Measurements from ENCODE around the gene GUSB. TPM values are rescaled to one million over a fixed set of nuclear protein-coding genes. Genes with fewer than 3 reads are reported as not detected.

The GUSB gene
- total RNA-seq, 1 experiment from 2014 or later = 42.3 TPM

DNA sequence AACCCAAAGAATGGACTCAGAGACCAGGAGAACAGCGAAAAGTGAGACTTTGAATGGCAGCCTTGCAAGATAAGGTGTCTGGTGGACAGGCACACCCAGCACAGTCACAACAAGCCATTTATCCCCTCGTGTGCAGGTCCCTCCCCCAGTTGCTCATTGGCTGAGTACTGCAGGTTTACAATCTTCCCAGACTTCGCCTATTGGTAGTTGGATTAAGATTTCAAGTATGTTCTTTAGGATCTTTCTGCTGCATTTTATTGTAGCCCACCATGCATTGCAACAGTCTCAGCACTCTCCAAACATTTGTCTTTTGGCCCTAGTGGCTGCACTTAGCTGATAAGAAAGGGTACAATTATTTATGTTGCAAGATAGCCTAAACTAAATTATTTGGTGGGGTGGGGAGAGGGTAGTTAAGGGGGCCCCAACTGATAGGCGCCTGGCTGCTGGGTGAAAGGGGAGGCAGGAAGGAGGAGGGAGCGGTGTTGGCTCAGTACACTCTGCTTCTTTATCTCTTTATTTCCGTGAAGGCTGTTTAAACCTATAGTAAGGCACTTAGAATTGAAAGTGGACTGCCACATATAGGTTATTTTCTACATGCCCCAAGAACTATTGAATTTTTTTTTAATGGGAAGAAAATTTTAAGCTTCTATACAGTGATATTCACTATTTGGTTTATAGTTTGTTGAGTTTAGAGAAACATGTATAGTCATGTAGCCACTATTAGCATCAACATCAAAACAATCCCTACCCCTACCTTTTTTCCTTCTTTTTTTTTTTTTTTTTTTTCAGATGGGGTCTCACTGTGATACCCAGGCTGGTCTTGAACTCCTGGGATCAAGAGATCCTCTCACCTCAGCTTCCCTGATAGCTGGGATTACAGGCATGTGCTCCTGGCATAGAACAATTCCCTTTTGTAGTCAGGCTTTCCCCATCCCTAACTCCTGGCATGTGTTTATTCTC lies 54.2 kb downstream of the GUSB start:
- no peak overlapping the region for H3K4me3 Mint-ChIP-seq
- no peaks in the 10 kb centered on the region for H3K27me3 Mint-ChIP-seq (ENCODE audit: low read depth)
- H3K36me3 Mint-ChIP-seq = no peaks in the 10 kb centered on the region
- ChIA-PET POLR2A (interaction anchor here (0.6 kb wide), 1 partner anchor 12 kb away, joined by 12 read pairs; no protein-coding TSS in a partner anchor), CTCF (no interaction called here)
- peaks cover 8% of the 10 kb centered on the region for H3K4me1 Mint-ChIP-seq
- no peak overlapping the region; the same call in 1 of the 2 replicates for H3K27ac Mint-ChIP-seq
- TF ChIP-seq GRHL2 (CRISPR knock-in tag; IDR thresholded peaks at IDR 0.05; ENCODE audit: insufficient replicate concordance, severe bottlenecking) (no peak), GABPB1 (CRISPR knock-in tag; IDR thresholded peaks at IDR 0.05) (no peak), MYBL2 (CRISPR knock-in tag; IDR thresholded peaks at IDR 0.05) (no peak), NFATC4 (CRISPR knock-in tag; IDR thresholded peaks at IDR 0.05) (no peak), ZNF263 (CRISPR knock-in tag; IDR thresholded peaks at IDR 0.05; ENCODE audit: low read depth) (no peak), GTF2I (CRISPR knock-in tag; conservative IDR thresholded peaks at IDR 0.05) (no peak), KAT7 (CRISPR knock-in tag; IDR thresholded peaks at IDR 0.05; ENCODE audit: borderline replicate concordance) (no peak), TEAD4 (CRISPR knock-in tag; IDR thresholded peaks at IDR 0.05) (no peak), JUN (CRISPR knock-in tag; IDR thresholded peaks at IDR 0.05) (no peak), ZNF138 (CRISPR knock-in tag; conservative IDR thresholded peaks at IDR 0.05) (no peak), FOXP1 (CRISPR knock-in tag; IDR thresholded peaks at IDR 0.05; ENCODE audit: borderline replicate concordance) (no peak), ZBTB21 (CRISPR knock-in tag; IDR thresholded peaks at IDR 0.05; ENCODE audit: borderline replicate concordance) (no peak)
- TF ChIP-seq, protein P1, sequence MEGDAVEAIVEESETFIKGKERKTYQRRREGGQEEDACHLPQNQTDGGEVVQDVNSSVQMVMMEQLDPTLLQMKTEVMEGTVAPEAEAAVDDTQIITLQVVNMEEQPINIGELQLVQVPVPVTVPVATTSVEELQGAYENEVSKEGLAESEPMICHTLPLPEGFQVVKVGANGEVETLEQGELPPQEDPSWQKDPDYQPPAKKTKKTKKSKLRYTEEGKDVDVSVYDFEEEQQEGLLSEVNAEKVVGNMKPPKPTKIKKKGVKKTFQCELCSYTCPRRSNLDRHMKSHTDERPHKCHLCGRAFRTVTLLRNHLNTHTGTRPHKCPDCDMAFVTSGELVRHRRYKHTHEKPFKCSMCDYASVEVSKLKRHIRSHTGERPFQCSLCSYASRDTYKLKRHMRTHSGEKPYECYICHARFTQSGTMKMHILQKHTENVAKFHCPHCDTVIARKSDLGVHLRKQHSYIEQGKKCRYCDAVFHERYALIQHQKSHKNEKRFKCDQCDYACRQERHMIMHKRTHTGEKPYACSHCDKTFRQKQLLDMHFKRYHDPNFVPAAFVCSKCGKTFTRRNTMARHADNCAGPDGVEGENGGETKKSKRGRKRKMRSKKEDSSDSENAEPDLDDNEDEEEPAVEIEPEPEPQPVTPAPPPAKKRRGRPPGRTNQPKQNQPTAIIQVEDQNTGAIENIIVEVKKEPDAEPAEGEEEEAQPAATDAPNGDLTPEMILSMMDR (IDR thresholded peaks at IDR 0.05) = no peak
- TF ChIP-seq, protein P2, sequence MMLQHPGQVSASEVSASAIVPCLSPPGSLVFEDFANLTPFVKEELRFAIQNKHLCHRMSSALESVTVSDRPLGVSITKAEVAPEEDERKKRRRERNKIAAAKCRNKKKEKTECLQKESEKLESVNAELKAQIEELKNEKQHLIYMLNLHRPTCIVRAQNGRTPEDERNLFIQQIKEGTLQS (CRISPR knock-in tag; conservative IDR thresholded peaks at IDR 0.05) = no peak
- TF ChIP-seq, protein P3, sequence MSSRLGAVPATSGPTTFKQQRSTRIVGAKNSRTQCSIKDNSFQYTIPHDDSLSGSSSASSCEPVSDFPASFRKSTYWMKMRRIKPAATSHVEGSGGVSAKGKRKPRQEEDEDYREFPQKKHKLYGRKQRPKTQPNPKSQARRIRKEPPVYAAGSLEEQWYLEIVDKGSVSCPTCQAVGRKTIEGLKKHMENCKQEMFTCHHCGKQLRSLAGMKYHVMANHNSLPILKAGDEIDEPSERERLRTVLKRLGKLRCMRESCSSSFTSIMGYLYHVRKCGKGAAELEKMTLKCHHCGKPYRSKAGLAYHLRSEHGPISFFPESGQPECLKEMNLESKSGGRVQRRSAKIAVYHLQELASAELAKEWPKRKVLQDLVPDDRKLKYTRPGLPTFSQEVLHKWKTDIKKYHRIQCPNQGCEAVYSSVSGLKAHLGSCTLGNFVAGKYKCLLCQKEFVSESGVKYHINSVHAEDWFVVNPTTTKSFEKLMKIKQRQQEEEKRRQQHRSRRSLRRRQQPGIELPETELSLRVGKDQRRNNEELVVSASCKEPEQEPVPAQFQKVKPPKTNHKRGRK (CRISPR knock-in tag; IDR thresholded peaks at IDR 0.05; ENCODE audit: borderline replicate concordance) = no peak
- TF ChIP-seq, protein P4, sequence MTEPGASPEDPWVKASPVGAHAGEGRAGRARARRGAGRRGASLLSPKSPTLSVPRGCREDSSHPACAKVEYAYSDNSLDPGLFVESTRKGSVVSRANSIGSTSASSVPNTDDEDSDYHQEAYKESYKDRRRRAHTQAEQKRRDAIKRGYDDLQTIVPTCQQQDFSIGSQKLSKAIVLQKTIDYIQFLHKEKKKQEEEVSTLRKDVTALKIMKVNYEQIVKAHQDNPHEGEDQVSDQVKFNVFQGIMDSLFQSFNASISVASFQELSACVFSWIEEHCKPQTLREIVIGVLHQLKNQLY (CRISPR knock-in tag; IDR thresholded peaks at IDR 0.05) = no peak
- TF ChIP-seq, protein P5, sequence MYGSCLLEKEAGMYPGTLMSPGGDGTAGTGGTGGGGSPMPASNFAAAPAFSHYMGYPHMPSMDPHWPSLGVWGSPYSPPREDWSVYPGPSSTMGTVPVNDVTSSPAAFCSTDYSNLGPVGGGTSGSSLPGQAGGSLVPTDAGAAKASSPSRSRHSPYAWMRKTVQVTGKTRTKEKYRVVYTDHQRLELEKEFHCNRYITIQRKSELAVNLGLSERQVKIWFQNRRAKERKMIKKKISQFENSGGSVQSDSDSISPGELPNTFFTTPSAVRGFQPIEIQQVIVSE (CRISPR knock-in tag; IDR thresholded peaks at IDR 0.05; ENCODE audit: borderline replicate concordance) = no peak
- TF ChIP-seq, protein P6, sequence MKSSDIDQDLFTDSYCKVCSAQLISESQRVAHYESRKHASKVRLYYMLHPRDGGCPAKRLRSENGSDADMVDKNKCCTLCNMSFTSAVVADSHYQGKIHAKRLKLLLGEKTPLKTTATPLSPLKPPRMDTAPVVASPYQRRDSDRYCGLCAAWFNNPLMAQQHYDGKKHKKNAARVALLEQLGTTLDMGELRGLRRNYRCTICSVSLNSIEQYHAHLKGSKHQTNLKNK (CRISPR knock-in tag; IDR thresholded peaks at IDR 0.05) = no peak
- DNase-seq (ENCODE audit: low spot score) = no peak
- ATAC-seq = peak; percentile 65
- H3K9me3 Mint-ChIP-seq = no peaks in the 10 kb centered on the region

DNA sequence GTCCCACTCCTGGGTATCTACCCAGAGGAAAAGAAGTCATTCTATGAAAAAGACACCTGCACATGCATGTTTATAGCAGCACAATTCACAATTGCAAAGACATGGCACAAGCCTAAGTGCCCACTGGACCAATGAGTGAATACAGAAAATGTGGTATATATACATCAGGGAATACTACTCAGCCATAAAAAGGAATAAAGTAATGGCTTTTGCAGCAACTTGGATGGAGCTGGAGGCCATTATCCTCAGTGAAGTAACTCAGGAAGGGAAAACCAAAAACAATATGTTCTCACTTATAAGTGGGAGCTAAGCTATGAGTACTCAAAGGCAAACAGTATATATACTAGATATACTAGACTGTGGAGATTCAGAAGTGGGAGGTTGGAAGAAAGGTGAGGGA lies 55.4 kb downstream of the GUSB start:
- POLR2A ChIA-PET = no interaction called here
- no peak for TF ChIP-seq SOX15 (CRISPR knock-in tag; IDR thresholded peaks at IDR 0.05)
- TF ChIP-seq, protein P7, sequence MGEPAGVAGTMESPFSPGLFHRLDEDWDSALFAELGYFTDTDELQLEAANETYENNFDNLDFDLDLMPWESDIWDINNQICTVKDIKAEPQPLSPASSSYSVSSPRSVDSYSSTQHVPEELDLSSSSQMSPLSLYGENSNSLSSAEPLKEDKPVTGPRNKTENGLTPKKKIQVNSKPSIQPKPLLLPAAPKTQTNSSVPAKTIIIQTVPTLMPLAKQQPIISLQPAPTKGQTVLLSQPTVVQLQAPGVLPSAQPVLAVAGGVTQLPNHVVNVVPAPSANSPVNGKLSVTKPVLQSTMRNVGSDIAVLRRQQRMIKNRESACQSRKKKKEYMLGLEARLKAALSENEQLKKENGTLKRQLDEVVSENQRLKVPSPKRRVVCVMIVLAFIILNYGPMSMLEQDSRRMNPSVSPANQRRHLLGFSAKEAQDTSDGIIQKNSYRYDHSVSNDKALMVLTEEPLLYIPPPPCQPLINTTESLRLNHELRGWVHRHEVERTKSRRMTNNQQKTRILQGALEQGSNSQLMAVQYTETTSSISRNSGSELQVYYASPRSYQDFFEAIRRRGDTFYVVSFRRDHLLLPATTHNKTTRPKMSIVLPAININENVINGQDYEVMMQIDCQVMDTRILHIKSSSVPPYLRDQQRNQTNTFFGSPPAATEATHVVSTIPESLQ (CRISPR knock-in tag; IDR thresholded peaks at IDR 0.05) = no peak
- TF ChIP-seq, protein P8, sequence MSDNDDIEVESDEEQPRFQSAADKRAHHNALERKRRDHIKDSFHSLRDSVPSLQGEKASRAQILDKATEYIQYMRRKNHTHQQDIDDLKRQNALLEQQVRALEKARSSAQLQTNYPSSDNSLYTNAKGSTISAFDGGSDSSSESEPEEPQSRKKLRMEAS (CRISPR knock-in tag; IDR thresholded peaks at IDR 0.05) = no peak
- ATAC-seq (no peak), DNase-seq (ENCODE audit: low spot score) (no peak)
- CTCF ChIA-PET = no interaction called here
- no peaks in the 10 kb centered on the region for H3K36me3 Mint-ChIP-seq
- H3K27me3 Mint-ChIP-seq (ENCODE audit: low read depth) = no peaks in the 10 kb centered on the region
- H3K9me3 Mint-ChIP-seq = no peaks in the 10 kb centered on the region
- H3K4me1 Mint-ChIP-seq = peaks cover 8% of the 10 kb centered on the region
- H3K4me3 Mint-ChIP-seq = no peak overlapping the region
- H3K27ac Mint-ChIP-seq = no peak overlapping the region
